HEK293 (cell line): ENCODE data around the gene PLEKHA7.

Experiments
- BCL11B ChIP-seq: fragments of 450-650 bp; formaldehyde crosslinking; IDR thresholded peaks from 2 replicates; pipeline ENCODE4 v1.5.1; 2016; ENCODE audit warnings: low read depth, missing biosample characterization, missing genetic modification characterization
- GLIS1 ChIP-seq: fragments of 450-650 bp; formaldehyde crosslinking; IDR thresholded peaks from 2 replicates; pipeline ENCODE4 v1.5.1; 2016; ENCODE audit warnings: missing biosample characterization, missing genetic modification characterization
- HOXA7 ChIP-seq: sonication (generic); formaldehyde crosslinking; IDR thresholded peaks from 2 replicates; pipeline ENCODE4 v1.8.1; 2022; ENCODE audit warnings: missing genetic modification reagents, borderline replicate concordance
- SP2 ChIP-seq: fragments of 450-650 bp; formaldehyde crosslinking; IDR thresholded peaks from 2 replicates; pipeline ENCODE4 v1.5.1; 2016; ENCODE audit warnings: missing biosample characterization, missing genetic modification characterization
- ZIC2 ChIP-seq: fragments of 450-650 bp; formaldehyde crosslinking; IDR thresholded peaks from 2 replicates; pipeline ENCODE4 v1.5.1; 2016; ENCODE audit warnings: missing biosample characterization, missing genetic modification characterization
- ZNF133 ChIP-seq: fragments of 450-650 bp; formaldehyde crosslinking; IDR thresholded peaks from 2 replicates; pipeline ENCODE4 v1.5.1; 2016; ENCODE audit warnings: missing biosample characterization, missing genetic modification characterization
- ZNF140 ChIP-seq: fragments of 450-650 bp; formaldehyde crosslinking; IDR thresholded peaks from 2 replicates; pipeline ENCODE4 v1.5.1; 2016; ENCODE audit warnings: missing biosample characterization, missing genetic modification characterization
- ZNF239 ChIP-seq: fragments of 450-650 bp; formaldehyde crosslinking; IDR thresholded peaks from 2 replicates; pipeline ENCODE4 v1.5.1; 2016; ENCODE audit warnings: missing biosample characterization, missing genetic modification characterization
- ZNF366 ChIP-seq: fragments of 450-650 bp; formaldehyde crosslinking; conservative IDR thresholded peaks from 2 replicates; pipeline ENCODE4 v1.5.1; 2016; ENCODE audit warnings: missing biosample characterization, missing genetic modification characterization
- ZNF423 ChIP-seq: fragments of 450-650 bp; formaldehyde crosslinking; IDR thresholded peaks from 2 replicates; pipeline ENCODE4 v1.5.1; 2016; ENCODE audit warnings: missing biosample characterization, missing genetic modification characterization
- ZNF549 ChIP-seq: fragments of 450-650 bp; IDR thresholded peaks from 2 replicates; pipeline ENCODE4 v1.5.1; 2018; ENCODE audit warnings: missing biosample characterization, missing genetic modification characterization, mild to moderate bottlenecking, inconsistent platforms, moderate library complexity
- ZNF555 ChIP-seq: fragments of 450-650 bp; formaldehyde crosslinking; conservative IDR thresholded peaks from 2 replicates; pipeline ENCODE4 v1.5.1; 2017; ENCODE audit warnings: missing biosample characterization, mild to moderate bottlenecking, missing genetic modification characterization, inconsistent platforms
- ZNF621 ChIP-seq: fragments of 450-650 bp; formaldehyde crosslinking; IDR thresholded peaks from 2 replicates; pipeline ENCODE4 v1.5.1; 2017; ENCODE audit warnings: missing biosample characterization, missing genetic modification characterization
- ZNF664 ChIP-seq: fragments of 450-650 bp; formaldehyde crosslinking; IDR thresholded peaks from 2 replicates; pipeline ENCODE4 v1.5.1; 2016; ENCODE audit warnings: missing biosample characterization, missing genetic modification characterization
- ZNF701 ChIP-seq: fragments of 450-650 bp; formaldehyde crosslinking; IDR thresholded peaks from 2 replicates; pipeline ENCODE4 v1.5.1; 2016; ENCODE audit warnings: missing biosample characterization, missing genetic modification characterization
- ZNF707 ChIP-seq: fragments of 450-650 bp; formaldehyde crosslinking; IDR thresholded peaks from 2 replicates; pipeline ENCODE4 v1.5.1; 2016; ENCODE audit warnings: missing biosample characterization, missing genetic modification characterization
- ZNF747 ChIP-seq: fragments of 450-650 bp; formaldehyde crosslinking; IDR thresholded peaks from 2 replicates; pipeline ENCODE4 v1.5.1; 2016; ENCODE audit warnings: missing biosample characterization, missing genetic modification characterization
- TF ChIP-seq, protein P1 (sequence below): fragments of 450-650 bp; formaldehyde crosslinking; IDR thresholded peaks from 2 replicates; pipeline ENCODE4 v1.5.1; 2016; ENCODE audit warnings: missing biosample characterization, missing genetic modification characterization, low read depth
- TF ChIP-seq, protein P2 (sequence below): fragments of 450-650 bp; formaldehyde crosslinking; conservative IDR thresholded peaks from 2 replicates; pipeline ENCODE4 v1.5.1; 2016; ENCODE audit warnings: low read depth, missing biosample characterization, missing genetic modification characterization
- TF ChIP-seq, protein P3 (sequence below): fragments of 450-650 bp; formaldehyde crosslinking; IDR thresholded peaks from 2 replicates; pipeline ENCODE4 v1.5.1; 2016; ENCODE audit warnings: missing biosample characterization, missing genetic modification characterization
- TF ChIP-seq, protein P4 (sequence below): fragments of 450-650 bp; IDR thresholded peaks from 2 replicates; pipeline ENCODE4 v1.5.1; 2018; ENCODE audit warnings: missing biosample characterization, mild to moderate bottlenecking, missing genetic modification characterization
- TF ChIP-seq, protein P5 (sequence below): fragments of 450-650 bp; formaldehyde crosslinking; IDR thresholded peaks from 2 replicates; pipeline ENCODE4 v1.5.1; 2017; ENCODE audit warnings: missing biosample characterization, missing genetic modification characterization
- TF ChIP-seq, protein P6 (sequence below): fragments of 450-650 bp; formaldehyde crosslinking; IDR thresholded peaks from 2 replicates; pipeline ENCODE4 v1.5.0; 2017; ENCODE audit warnings: missing biosample characterization, missing genetic modification characterization, borderline replicate concordance

Gene PLEKHA7

DNA sequence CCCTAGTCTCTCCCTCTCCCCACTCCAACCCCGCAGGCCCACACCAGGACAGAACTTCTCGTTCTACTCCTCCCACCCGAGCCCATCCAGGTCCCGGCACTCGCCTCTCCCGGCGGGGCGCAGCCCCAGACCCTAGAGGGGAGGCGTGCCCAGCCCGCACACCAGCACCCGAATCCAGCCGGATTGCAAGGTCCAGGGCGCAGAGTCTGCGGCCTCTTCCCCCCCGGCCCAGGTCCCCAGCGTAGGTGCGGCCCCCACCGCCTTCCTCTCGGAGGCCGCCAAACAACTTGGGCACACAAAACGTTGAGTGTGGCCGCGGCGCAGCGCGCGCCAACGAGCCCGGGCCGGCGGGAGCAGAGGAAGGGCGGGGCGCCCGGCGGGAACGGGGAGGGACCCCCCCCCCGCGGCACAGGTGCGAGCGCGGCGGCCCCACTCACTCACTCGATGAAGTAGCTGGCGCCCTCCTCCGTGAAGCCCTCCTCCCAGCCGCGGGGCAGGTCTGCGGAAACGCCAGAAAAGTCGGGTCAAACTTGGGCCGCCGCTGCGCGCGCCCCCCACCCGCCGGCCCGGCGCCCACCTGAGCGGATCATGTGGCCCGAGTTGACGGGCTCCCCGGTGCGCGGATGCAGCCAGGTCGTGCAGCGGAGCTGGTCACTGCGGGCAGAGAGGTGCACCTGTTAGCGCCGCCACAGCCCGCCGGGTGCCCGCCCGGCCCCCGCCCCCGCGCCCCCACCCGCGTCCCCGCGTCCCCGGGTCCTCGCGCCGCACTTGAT lies 480 bp downstream of the PLEKHA7 start (continued):
- TF ChIP-seq BCL11B (no peak), ZNF140 (tag by site-specific recombination) (no peak), ZNF366 (tag by site-specific recombination) (no peak), ZNF621 (tag by site-specific recombination) (no peak), SP2 (tag by site-specific recombination) (peak; percentile 45), ZNF239 (tag by site-specific recombination) (no peak), ZNF747 (tag by site-specific recombination) (no peak), ZIC2 (tag by site-specific recombination) (no peak), GLIS1 (tag by site-specific recombination) (peak; percentile 57; the same call in 1 of the 2 replicates), ZNF701 (tag by site-specific recombination) (no peak), ZNF664 (tag by site-specific recombination) (no peak), ZNF555 (tag by site-specific recombination) (no peak), ZNF707 (tag by site-specific recombination) (no peak), ZNF423 (tag by site-specific recombination) (no peak), ZNF133 (tag by site-specific recombination) (no peak), HOXA7 (no peak), ZNF549 (tag by site-specific recombination) (no peak)
- TF ChIP-seq, protein P1, sequence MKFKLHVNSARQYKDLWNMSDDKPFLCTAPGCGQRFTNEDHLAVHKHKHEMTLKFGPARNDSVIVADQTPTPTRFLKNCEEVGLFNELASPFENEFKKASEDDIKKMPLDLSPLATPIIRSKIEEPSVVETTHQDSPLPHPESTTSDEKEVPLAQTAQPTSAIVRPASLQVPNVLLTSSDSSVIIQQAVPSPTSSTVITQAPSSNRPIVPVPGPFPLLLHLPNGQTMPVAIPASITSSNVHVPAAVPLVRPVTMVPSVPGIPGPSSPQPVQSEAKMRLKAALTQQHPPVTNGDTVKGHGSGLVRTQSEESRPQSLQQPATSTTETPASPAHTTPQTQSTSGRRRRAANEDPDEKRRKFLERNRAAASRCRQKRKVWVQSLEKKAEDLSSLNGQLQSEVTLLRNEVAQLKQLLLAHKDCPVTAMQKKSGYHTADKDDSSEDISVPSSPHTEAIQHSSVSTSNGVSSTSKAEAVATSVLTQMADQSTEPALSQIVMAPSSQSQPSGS (tag by site-specific recombination): no peak
- TF ChIP-seq, protein P2, sequence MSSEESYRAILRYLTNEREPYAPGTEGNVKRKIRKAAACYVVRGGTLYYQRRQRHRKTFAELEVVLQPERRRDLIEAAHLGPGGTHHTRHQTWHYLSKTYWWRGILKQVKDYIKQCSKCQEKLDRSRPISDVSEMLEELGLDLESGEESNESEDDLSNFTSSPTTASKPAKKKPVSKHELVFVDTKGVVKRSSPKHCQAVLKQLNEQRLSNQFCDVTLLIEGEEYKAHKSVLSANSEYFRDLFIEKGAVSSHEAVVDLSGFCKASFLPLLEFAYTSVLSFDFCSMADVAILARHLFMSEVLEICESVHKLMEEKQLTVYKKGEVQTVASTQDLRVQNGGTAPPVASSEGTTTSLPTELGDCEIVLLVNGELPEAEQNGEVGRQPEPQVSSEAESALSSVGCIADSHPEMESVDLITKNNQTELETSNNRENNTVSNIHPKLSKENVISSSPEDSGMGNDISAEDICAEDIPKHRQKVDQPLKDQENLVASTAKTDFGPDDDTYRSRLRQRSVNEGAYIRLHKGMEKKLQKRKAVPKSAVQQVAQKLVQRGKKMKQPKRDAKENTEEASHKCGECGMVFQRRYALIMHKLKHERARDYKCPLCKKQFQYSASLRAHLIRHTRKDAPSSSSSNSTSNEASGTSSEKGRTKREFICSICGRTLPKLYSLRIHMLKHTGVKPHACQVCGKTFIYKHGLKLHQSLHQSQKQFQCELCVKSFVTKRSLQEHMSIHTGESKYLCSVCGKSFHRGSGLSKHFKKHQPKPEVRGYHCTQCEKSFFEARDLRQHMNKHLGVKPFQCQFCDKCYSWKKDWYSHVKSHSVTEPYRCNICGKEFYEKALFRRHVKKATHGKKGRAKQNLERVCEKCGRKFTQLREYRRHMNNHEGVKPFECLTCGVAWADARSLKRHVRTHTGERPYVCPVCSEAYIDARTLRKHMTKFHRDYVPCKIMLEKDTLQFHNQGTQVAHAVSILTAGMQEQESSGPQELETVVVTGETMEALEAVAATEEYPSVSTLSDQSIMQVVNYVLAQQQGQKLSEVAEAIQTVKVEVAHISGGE (tag by site-specific recombination): 0 out of 2 replicates have a peak, but pooled peaks have one; percentile 1
- TF ChIP-seq, protein P3, sequence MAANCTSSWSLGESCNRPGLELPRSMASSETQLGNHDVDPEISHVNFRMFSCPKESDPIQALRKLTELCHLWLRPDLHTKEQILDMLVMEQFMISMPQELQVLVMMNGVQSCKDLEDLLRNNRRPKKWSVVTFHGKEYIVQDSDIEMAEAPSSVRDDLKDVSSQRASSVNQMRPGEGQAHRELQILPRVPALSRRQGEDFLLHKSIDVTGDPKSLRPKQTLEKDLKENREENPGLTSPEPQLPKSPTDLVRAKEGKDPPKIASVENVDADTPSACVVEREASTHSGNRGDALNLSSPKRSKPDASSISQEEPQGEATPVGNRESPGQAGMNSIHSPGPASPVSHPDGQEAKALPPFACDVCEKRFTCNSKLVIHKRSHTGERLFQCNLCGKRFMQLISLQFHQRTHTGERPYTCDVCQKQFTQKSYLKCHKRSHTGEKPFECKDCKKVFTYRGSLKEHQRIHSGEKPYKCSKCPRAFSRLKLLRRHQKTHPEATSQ (tag by site-specific recombination): no peak
- TF ChIP-seq, protein P4, sequence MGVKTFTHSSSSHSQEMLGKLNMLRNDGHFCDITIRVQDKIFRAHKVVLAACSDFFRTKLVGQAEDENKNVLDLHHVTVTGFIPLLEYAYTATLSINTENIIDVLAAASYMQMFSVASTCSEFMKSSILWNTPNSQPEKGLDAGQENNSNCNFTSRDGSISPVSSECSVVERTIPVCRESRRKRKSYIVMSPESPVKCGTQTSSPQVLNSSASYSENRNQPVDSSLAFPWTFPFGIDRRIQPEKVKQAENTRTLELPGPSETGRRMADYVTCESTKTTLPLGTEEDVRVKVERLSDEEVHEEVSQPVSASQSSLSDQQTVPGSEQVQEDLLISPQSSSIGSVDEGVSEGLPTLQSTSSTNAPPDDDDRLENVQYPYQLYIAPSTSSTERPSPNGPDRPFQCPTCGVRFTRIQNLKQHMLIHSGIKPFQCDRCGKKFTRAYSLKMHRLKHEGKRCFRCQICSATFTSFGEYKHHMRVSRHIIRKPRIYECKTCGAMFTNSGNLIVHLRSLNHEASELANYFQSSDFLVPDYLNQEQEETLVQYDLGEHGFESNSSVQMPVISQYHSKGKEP (tag by site-specific recombination): no peak
- TF ChIP-seq, protein P5, sequence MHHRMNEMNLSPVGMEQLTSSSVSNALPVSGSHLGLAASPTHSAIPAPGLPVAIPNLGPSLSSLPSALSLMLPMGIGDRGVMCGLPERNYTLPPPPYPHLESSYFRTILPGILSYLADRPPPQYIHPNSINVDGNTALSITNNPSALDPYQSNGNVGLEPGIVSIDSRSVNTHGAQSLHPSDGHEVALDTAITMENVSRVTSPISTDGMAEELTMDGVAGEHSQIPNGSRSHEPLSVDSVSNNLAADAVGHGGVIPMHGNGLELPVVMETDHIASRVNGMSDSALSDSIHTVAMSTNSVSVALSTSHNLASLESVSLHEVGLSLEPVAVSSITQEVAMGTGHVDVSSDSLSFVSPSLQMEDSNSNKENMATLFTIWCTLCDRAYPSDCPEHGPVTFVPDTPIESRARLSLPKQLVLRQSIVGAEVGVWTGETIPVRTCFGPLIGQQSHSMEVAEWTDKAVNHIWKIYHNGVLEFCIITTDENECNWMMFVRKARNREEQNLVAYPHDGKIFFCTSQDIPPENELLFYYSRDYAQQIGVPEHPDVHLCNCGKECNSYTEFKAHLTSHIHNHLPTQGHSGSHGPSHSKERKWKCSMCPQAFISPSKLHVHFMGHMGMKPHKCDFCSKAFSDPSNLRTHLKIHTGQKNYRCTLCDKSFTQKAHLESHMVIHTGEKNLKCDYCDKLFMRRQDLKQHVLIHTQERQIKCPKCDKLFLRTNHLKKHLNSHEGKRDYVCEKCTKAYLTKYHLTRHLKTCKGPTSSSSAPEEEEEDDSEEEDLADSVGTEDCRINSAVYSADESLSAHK (tag by site-specific recombination): no peak
- TF ChIP-seq, protein P6, sequence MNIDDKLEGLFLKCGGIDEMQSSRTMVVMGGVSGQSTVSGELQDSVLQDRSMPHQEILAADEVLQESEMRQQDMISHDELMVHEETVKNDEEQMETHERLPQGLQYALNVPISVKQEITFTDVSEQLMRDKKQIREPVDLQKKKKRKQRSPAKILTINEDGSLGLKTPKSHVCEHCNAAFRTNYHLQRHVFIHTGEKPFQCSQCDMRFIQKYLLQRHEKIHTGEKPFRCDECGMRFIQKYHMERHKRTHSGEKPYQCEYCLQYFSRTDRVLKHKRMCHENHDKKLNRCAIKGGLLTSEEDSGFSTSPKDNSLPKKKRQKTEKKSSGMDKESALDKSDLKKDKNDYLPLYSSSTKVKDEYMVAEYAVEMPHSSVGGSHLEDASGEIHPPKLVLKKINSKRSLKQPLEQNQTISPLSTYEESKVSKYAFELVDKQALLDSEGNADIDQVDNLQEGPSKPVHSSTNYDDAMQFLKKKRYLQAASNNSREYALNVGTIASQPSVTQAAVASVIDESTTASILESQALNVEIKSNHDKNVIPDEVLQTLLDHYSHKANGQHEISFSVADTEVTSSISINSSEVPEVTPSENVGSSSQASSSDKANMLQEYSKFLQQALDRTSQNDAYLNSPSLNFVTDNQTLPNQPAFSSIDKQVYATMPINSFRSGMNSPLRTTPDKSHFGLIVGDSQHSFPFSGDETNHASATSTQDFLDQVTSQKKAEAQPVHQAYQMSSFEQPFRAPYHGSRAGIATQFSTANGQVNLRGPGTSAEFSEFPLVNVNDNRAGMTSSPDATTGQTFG (tag by site-specific recombination): no peak
